Lower lobe of right lung (tissue), 2 donors: Measurements from ENCODE around the gene DNASE1L1. TPM values are rescaled to one million over a fixed set of nuclear protein-coding genes. Genes with fewer than 3 reads are reported as not detected.

ENCODE experiments used
- ATAC-seq, 2 donors: fragments of 200-7000 bp; cut with Tn5 transposase; one replicate each; pipeline ENCODE4 v1.9.1; 2020 to 2022; ENCODE audit warnings: mild to moderate bottlenecking in 2 of 2, moderate library complexity in 2 of 2
- DNase-seq: peaks from one replicate; pipeline ENCODE4 v3.0.0-alpha.2; 2020
- H3K27ac ChIP-seq: fragments of 200-600 bp; one replicate; pipeline ENCODE4 v1.8.0; 2022
- H3K27me3 ChIP-seq: fragments of 200-600 bp; one replicate; pipeline ENCODE4 v1.8.0; 2022; ENCODE audit warnings: low read depth
- H3K36me3 ChIP-seq: fragments of 200-600 bp; one replicate; pipeline ENCODE4 v1.8.0; 2022; ENCODE audit warnings: mild to moderate bottlenecking
- H3K4me1 ChIP-seq: fragments of 200-600 bp; one replicate; pipeline ENCODE4 v1.8.0; 2022
- H3K4me3 ChIP-seq: fragments of 200-600 bp; one replicate; pipeline ENCODE4 v1.8.0; 2022; ENCODE audit warnings: mild to moderate bottlenecking
- H3K9me3 ChIP-seq: fragments of 200-600 bp; one replicate; pipeline ENCODE4 v1.8.0; 2022
- intact Hi-C: fragments of 100-400 bp; cut with DNase I; formaldehyde crosslinking; loops from one replicate; pipeline ENCODE4 v1.11.0; 2022
- total RNA-seq: library from RNA; stranded (reverse); fragmentation: NEBNext Ultra II Directional; extraction: Animal tissue kit (Norgen Biotek cat#: 25700); gene quantifications from one replicate; pipeline ENCODE4 v1.2.1, GENCODE V29; 2021
- TF ChIP-seq, protein P1 (sequence below): fragments of 200-600 bp; IDR thresholded peaks from one replicate; pipeline ENCODE4 v1.8.0; 2022; ENCODE audit warnings: antibody characterized with exemption, mild to moderate bottlenecking
- donor health status: DM: no; HTN: yes; CAD: no; lungs with severe emphysema.

DNASE1L1 gene
- total RNA-seq, 1 donor from 2014 or later: 36.1 TPM

- DNase-seq (peak; percentile 81), ATAC-seq (peak; percentile 83 to 85)
- intact Hi-C loops: no loop called here
These were observed 2.9 kb upstream of the DNASE1L1 start for GRCh38 chrX:154411981-154412340.

DNA sequence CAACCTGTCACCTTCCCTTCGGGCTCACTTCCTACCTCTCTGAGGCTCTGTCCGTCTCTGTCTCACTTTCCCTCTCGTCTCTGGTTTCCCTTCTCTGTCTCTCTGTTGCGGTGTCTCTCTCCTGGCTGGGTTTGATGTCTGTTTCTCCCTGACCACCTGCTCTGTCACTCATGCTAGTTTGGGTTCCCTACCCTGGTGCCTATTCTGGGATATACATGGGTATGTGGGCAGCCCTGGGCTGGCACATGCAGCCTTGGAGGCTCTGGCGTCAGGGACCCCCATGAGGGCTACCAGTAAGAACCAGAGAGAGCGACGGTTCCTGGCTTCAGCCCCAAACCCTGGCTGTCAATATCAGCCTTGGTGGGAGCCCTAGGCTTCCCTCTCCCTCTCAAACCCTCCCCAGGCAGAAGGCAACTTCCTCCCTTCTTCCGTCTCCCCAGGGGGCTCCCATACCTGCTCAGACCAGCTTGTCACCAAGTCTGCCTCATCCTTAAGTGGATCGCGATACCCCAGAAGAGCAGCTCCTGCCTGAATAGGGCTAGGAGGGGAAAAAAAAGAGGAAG is 314 bp downstream of the DNASE1L1 start:
- H3K9me3 ChIP-seq: no peaks in the 10 kb centered on the region
- H3K36me3 ChIP-seq: no peaks in the 10 kb centered on the region
- TF ChIP-seq, protein P1, sequence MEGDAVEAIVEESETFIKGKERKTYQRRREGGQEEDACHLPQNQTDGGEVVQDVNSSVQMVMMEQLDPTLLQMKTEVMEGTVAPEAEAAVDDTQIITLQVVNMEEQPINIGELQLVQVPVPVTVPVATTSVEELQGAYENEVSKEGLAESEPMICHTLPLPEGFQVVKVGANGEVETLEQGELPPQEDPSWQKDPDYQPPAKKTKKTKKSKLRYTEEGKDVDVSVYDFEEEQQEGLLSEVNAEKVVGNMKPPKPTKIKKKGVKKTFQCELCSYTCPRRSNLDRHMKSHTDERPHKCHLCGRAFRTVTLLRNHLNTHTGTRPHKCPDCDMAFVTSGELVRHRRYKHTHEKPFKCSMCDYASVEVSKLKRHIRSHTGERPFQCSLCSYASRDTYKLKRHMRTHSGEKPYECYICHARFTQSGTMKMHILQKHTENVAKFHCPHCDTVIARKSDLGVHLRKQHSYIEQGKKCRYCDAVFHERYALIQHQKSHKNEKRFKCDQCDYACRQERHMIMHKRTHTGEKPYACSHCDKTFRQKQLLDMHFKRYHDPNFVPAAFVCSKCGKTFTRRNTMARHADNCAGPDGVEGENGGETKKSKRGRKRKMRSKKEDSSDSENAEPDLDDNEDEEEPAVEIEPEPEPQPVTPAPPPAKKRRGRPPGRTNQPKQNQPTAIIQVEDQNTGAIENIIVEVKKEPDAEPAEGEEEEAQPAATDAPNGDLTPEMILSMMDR: no peak
- no peak for DNase-seq
- intact Hi-C loops: no loop called here
- H3K27ac ChIP-seq: peak overlapping the region; percentile 75
- no peak for ATAC-seq
- H3K27me3 ChIP-seq: no peaks in the 10 kb centered on the region
- peaks cover 6% of the 10 kb centered on the region for H3K4me1 ChIP-seq
- H3K4me3 ChIP-seq: peak overlapping the region; percentile 56

More at GRCh38 chrX:154411981-154412340, 2.9 kb upstream of the DNASE1L1 start:
- TF ChIP-seq, protein P1: no peak
- Histone ChIP-seq H3K4me1 (peaks cover 6% of the 10 kb centered on the region), H3K27me3 (no peaks in the 10 kb centered on the region), H3K36me3 (no peaks in the 10 kb centered on the region), H3K4me3 (peak overlapping the region; percentile 75), H3K9me3 (no peaks in the 10 kb centered on the region), H3K27ac (peak overlapping the region; percentile 95)

DNA sequence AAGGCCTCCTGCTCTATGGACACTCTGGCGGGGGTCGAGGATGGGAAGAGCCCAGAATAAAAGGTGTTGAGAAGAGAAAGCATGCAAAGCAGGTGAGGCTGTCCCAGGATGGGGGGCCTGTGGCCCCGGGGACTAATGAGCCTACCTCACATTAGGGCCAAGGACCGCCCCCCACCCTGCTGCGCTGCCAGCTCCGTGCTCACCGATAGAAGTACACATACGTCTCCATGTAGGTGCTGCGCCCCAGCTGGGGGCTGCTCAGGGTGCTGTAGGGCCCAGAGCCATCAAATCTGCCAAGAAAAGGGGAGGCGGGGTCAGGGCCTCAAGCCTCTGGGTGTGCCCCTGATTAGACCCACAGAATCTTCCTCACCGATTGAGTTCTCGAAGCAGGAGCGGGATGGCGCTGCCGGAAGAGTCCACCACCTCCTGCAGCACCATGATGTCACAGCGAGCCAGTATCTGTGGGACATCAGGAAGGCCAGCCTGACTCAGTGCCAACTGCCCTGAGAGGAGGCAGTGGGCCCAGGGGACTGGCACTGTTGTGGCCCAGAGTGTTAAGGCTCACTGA is 4.3 kb downstream of the DNASE1L1 start:
- Histone ChIP-seq H3K36me3 (peaks cover 18% of the 10 kb centered on the region), H3K4me3 (no peak overlapping the region), H3K4me1 (peaks cover 10% of the 10 kb centered on the region), H3K27me3 (no peaks in the 10 kb centered on the region), H3K27ac (no peak overlapping the region), H3K9me3 (no peaks in the 10 kb centered on the region)
- TF ChIP-seq, protein P1: no peak
- DNase-seq: no peak
- no peak for ATAC-seq
- intact Hi-C loops: no loop called here

GRCh38 chrX:154403858-154404257 is 5.2 kb downstream of the DNASE1L1 start:
- intact Hi-C loops: no loop called here
- H3K27me3 ChIP-seq: no peaks in the 10 kb centered on the region
- peaks cover 27% of the 10 kb centered on the region for H3K36me3 ChIP-seq
- ATAC-seq: no peak
- DNase-seq: no peak
- peaks cover 14% of the 10 kb centered on the region for H3K4me1 ChIP-seq
- H3K4me3 ChIP-seq: no peak overlapping the region
- TF ChIP-seq, protein P1: no peak
- H3K9me3 ChIP-seq: no peaks in the 10 kb centered on the region
- H3K27ac ChIP-seq: no peak overlapping the region

DNA sequence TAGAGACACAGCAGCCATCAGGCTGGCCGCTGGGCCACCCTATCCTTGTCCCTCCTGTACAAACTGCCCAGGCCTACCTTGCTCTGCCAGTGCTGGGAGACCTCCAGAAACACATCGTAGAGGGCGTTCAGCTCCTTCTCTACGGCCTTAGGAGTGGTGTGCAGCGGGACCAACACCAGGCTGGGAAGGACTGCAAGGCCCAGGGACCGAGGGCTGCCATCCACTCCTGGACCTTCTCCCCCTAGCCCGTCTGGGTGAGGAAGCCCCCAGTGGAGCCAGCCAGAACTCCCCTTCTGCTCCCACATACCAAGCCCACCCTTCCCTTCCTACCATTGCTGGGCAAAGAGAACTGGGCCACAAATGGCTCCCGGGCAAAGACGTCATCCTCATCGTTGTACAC is 5.9 kb downstream of the DNASE1L1 start:
- Histone ChIP-seq H3K4me1 (peaks cover 14% of the 10 kb centered on the region), H3K36me3 (peaks cover 27% of the 10 kb centered on the region), H3K4me3 (no peak overlapping the region), H3K9me3 (no peaks in the 10 kb centered on the region), H3K27me3 (no peaks in the 10 kb centered on the region), H3K27ac (no peak overlapping the region)
- DNase-seq (no peak), ATAC-seq (no peak)
- TF ChIP-seq, protein P1: no peak
- intact Hi-C loops: no loop called here
